Measurements from ENCODE around the gene TYSND1. TPM values are rescaled to one million over a fixed set of nuclear protein-coding genes. Genes with fewer than 3 reads are reported as not detected.

Gene TYSND1
- total and polyA plus RNA-seq, 2 of the 13 experiments (the other 11 are each of a cell fraction or from before 2014, with no cell fraction given): 3.3 to 8.9 TPM

DNA sequence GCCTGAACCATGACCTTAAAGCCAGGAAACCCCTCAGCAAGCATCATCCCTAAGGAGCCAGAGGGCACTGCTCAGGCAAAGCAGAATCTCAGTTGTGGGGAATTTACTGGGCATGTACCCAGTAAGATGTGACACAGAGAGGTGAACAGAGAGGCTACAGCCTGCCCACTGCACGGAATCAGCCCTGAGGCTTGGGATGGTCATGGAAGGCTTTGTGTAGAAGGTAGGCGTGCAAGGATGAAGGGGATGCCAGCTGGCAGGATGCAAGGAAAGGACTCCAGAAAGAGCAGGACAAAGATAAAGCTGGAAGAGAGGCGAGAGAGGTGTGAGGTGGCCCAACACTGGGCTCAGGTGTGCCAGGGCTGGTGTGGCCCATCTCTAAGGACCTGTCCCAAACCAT lies 11.5 kb downstream of the TYSND1 start:
- H2AFZ ChIP-seq (ENCODE audit: low read length): no peak overlapping the region
- H4K20me1 ChIP-seq (ENCODE audit: insufficient read depth, low read length): peaks cover 4% of the 10 kb centered on the region; the same call in 1 of the 2 replicates
- in situ Hi-C loops (cut with HindIII; ENCODE audit: extremely low pct_ligation_motif_present, low pct_unique_long_range_greater_than_20kb): no loop called here
- no peaks in the 10 kb centered on the region; a peak in 1 of 5 replicates for H3K27me3 ChIP-seq (ENCODE audit: control insufficient read depth in 1 of 2, insufficient read depth in 2 of 2, low read length in 2 of 2)
- no peaks in the 10 kb centered on the region for H3K36me3 ChIP-seq (replicated peaks in 1 of 2; ENCODE audit: control insufficient read depth in 1 of 2, insufficient read depth in 2 of 2, low read length in 2 of 2)
- no peak overlapping the region for H3K9ac ChIP-seq (ENCODE audit: insufficient read depth, low read depth, low read length)
- WGBS (ENCODE audit: low lambda C conversion rate): 95% methylated on average over 3 of the region's 3 CpGs
- no peaks in the 10 kb centered on the region for H3K9me3 ChIP-seq (ENCODE audit: low read length)
- no peak overlapping the region for H3K4me2 ChIP-seq (ENCODE audit: low read depth, low read length)
- H3K79me2 ChIP-seq (ENCODE audit: insufficient read depth, low read length): peaks cover 23% of the 10 kb centered on the region
- FAIRE-seq (no peak), ATAC-seq (no peak), DNase-seq (ENCODE audit: low spot score) (no peak)
- CTCF ChIA-PET (ENCODE audit: low intra/inter-chr PET ratio, low total read pairs): no interaction called here
- no peak overlapping the region for H3K27ac ChIP-seq (ENCODE audit: extremely low read length, insufficient read depth, low read length)
- peaks cover 40% of the 10 kb centered on the region for H3K4me1 ChIP-seq (ENCODE audit: insufficient read depth, low read length)
- no TSS peak for BruUV-seq (replicated peaks)
- POLR2A ChIA-PET: interaction anchor here (10.3 kb wide), 1 partner anchor 11 kb away, joined by 109 read pairs; the partner anchor contains the start of gene TYSND1
- intact Hi-C loops (cut with micrococcal nuclease; ENCODE audit: unreplicated experiment): no loop called here
- H3K4me3 ChIP-seq (replicated peaks in 1 of 3; ENCODE audit: insufficient read depth in 1 of 3, low read depth in 2 of 3, low read length in 3 of 3): no peak overlapping the region
- TF ChIP-seq, protein P1, sequence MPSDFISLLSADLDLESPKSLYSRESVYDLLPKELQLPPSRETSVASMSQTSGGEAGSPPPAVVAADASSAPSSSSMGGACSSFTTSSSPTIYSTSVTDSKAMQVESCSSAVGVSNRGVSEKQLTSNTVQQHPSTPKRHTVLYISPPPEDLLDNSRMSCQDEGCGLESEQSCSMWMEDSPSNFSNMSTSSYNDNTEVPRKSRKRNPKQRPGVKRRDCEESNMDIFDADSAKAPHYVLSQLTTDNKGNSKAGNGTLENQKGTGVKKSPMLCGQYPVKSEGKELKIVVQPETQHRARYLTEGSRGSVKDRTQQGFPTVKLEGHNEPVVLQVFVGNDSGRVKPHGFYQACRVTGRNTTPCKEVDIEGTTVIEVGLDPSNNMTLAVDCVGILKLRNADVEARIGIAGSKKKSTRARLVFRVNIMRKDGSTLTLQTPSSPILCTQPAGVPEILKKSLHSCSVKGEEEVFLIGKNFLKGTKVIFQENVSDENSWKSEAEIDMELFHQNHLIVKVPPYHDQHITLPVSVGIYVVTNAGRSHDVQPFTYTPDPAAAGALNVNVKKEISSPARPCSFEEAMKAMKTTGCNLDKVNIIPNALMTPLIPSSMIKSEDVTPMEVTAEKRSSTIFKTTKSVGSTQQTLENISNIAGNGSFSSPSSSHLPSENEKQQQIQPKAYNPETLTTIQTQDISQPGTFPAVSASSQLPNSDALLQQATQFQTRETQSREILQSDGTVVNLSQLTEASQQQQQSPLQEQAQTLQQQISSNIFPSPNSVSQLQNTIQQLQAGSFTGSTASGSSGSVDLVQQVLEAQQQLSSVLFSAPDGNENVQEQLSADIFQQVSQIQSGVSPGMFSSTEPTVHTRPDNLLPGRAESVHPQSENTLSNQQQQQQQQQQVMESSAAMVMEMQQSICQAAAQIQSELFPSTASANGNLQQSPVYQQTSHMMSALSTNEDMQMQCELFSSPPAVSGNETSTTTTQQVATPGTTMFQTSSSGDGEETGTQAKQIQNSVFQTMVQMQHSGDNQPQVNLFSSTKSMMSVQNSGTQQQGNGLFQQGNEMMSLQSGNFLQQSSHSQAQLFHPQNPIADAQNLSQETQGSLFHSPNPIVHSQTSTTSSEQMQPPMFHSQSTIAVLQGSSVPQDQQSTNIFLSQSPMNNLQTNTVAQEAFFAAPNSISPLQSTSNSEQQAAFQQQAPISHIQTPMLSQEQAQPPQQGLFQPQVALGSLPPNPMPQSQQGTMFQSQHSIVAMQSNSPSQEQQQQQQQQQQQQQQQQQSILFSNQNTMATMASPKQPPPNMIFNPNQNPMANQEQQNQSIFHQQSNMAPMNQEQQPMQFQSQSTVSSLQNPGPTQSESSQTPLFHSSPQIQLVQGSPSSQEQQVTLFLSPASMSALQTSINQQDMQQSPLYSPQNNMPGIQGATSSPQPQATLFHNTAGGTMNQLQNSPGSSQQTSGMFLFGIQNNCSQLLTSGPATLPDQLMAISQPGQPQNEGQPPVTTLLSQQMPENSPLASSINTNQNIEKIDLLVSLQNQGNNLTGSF (CRISPR knock-in tag; IDR thresholded peaks at IDR 0.05): no peak
- TF ChIP-seq JUND (CRISPR knock-in tag; IDR thresholded peaks at IDR 0.05): no peak
- no peak for TF ChIP-seq MIER2 (CRISPR knock-in tag; IDR thresholded peaks at IDR 0.05)
- TF ChIP-seq CAMTA2 (CRISPR knock-in tag; IDR thresholded peaks at IDR 0.05; ENCODE audit: borderline replicate concordance): no peak
- TF ChIP-seq ZNF234 (CRISPR knock-in tag; conservative IDR thresholded peaks at IDR 0.05): no peak
- no peak for TF ChIP-seq ZNF260 (CRISPR knock-in tag; IDR thresholded peaks at IDR 0.05; ENCODE audit: borderline replicate concordance, low read depth)
- TF ChIP-seq ZNF292 (CRISPR knock-in tag; IDR thresholded peaks at IDR 0.05; ENCODE audit: borderline replicate concordance, low read depth): no peak
- no peak for TF ChIP-seq ZC3H13 (CRISPR knock-in tag; IDR thresholded peaks at IDR 0.05)
- no peak for TF ChIP-seq ESRRA (CRISPR knock-in tag; IDR thresholded peaks at IDR 0.05; ENCODE audit: low read depth)
- TF ChIP-seq ZIK1 (CRISPR knock-in tag; IDR thresholded peaks at IDR 0.05; ENCODE audit: borderline replicate concordance, low read depth): no peak
- TF ChIP-seq, protein P2, sequence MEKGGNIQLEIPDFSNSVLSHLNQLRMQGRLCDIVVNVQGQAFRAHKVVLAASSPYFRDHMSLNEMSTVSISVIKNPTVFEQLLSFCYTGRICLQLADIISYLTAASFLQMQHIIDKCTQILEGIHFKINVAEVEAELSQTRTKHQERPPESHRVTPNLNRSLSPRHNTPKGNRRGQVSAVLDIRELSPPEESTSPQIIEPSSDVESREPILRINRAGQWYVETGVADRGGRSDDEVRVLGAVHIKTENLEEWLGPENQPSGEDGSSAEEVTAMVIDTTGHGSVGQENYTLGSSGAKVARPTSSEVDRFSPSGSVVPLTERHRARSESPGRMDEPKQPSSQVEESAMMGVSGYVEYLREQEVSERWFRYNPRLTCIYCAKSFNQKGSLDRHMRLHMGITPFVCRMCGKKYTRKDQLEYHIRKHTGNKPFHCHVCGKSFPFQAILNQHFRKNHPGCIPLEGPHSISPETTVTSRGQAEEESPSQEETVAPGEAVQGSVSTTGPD (CRISPR knock-in tag; IDR thresholded peaks at IDR 0.05): no peak
- TF ChIP-seq KDM4B (CRISPR knock-in tag; IDR thresholded peaks at IDR 0.05): no peak
- TF ChIP-seq ZNF850 (CRISPR knock-in tag; conservative IDR thresholded peaks at IDR 0.05): no peak
- no peak for TF ChIP-seq SRY (CRISPR knock-in tag; IDR thresholded peaks at IDR 0.05)
- TF ChIP-seq CREM (IDR thresholded peaks at IDR 0.05): no peak
- no peak for TF ChIP-seq CREM (CRISPR knock-in tag; IDR thresholded peaks at IDR 0.05)
- no peak for TF ChIP-seq MIER3 (CRISPR knock-in tag; IDR thresholded peaks at IDR 0.05; ENCODE audit: borderline replicate concordance)
- TF ChIP-seq ZNF33A (CRISPR knock-in tag; IDR thresholded peaks at IDR 0.05; ENCODE audit: borderline replicate concordance): no peak
- no peak for TF ChIP-seq KDM1A (CRISPR knock-in tag; IDR thresholded peaks at IDR 0.05)

Data from HepG2 (cell line).